Glutamatergic neuron (in vitro differentiated cells): Measurements from ENCODE around the gene CNMD. TPM values are rescaled to one million over a fixed set of nuclear protein-coding genes. Genes with fewer than 3 reads are reported as not detected.
A peak's percentile ranks its signal among the peaks of the same experiment; 100 is the strongest.

Experiments
- DNase-seq: peaks from one replicate; pipeline ENCODE4 v3.0.0; 2022
- H3K27ac Mint-ChIP-seq: one replicate; pipeline ENCODE4 v1.8.0; 2020; ENCODE audit warnings: mild to moderate bottlenecking, mixed read lengths, inconsistent platforms; ENCODE audit not compliant: unreplicated experiment
- H3K27me3 Mint-ChIP-seq: one replicate; pipeline ENCODE4 v1.8.0; 2020; ENCODE audit warnings: mild to moderate bottlenecking, moderate library complexity, mixed read lengths, inconsistent platforms; ENCODE audit not compliant: unreplicated experiment
- H3K36me3 Mint-ChIP-seq: one replicate; pipeline ENCODE4 v1.8.0; 2020; ENCODE audit warnings: mild to moderate bottlenecking, mixed read lengths, inconsistent platforms; ENCODE audit not compliant: unreplicated experiment
- H3K4me1 Mint-ChIP-seq: one replicate; pipeline ENCODE4 v1.8.0; 2020; ENCODE audit warnings: mild to moderate bottlenecking, low read depth, mixed read lengths, inconsistent platforms; ENCODE audit not compliant: unreplicated experiment
- H3K4me3 Mint-ChIP-seq: one replicate; pipeline ENCODE4 v1.8.0; 2020; ENCODE audit warnings: mild to moderate bottlenecking, mixed read lengths, inconsistent platforms; ENCODE audit not compliant: unreplicated experiment
- H3K9me3 Mint-ChIP-seq: one replicate; pipeline ENCODE4 v1.8.0; 2020; ENCODE audit warnings: mild to moderate bottlenecking, moderate library complexity, mixed read lengths, inconsistent platforms; ENCODE audit not compliant: unreplicated experiment
- CTCF ChIP-seq: fragments of 200-600 bp; sonication (generic); IDR thresholded peaks from one replicate; pipeline ENCODE4 v1.5.0; 2021; ENCODE audit not compliant: partially characterized antibody, unreplicated experiment
- total RNA-seq: library from RNA; stranded (reverse); fragmentation: NEBNext Ultra II Directional; extraction: Animal tissue kit (Norgen Biotek cat#: 25700); gene quantifications from one replicate; pipeline ENCODE4 v1.2.1, GENCODE V29; 2021; ENCODE audit not compliant: unreplicated experiment

Gene CNMD
- total RNA-seq, 1 donor from 2014 or later, result 0.98 TPM

GRCh38 chr13:52738719-52739467 is 727 bp downstream of the CNMD start:
- peak; percentile 69 for TF ChIP-seq CTCF
- DNase-seq, result peak; percentile 66
- H3K4me1 Mint-ChIP-seq, result peaks cover 9% of the 10 kb centered on the region
- peaks cover 3% of the 10 kb centered on the region for H3K9me3 Mint-ChIP-seq
- H3K4me3 Mint-ChIP-seq, result peak overlapping the region; percentile 84
- peaks cover 14% of the 10 kb centered on the region for H3K27me3 Mint-ChIP-seq
- H3K36me3 Mint-ChIP-seq, result peaks cover 13% of the 10 kb centered on the region
- H3K27ac Mint-ChIP-seq, result no peak overlapping the region

GRCh38 chr13:52737965-52738364 is 1.7 kb downstream of the CNMD start:
- H3K27me3 Mint-ChIP-seq, result peaks cover 14% of the 10 kb centered on the region
- no peak overlapping the region for H3K27ac Mint-ChIP-seq
- H3K36me3 Mint-ChIP-seq, result peaks cover 13% of the 10 kb centered on the region
- no peaks in the 10 kb centered on the region for H3K9me3 Mint-ChIP-seq
- DNase-seq, result no peak
- no peak for TF ChIP-seq CTCF
- H3K4me1 Mint-ChIP-seq, result peaks cover 9% of the 10 kb centered on the region
- H3K4me3 Mint-ChIP-seq, result peak overlapping the region; percentile 84

GRCh38 chr13:52737451-52737850 is 2.2 kb downstream of the CNMD start:
- H3K27ac Mint-ChIP-seq, result no peak overlapping the region
- peaks cover 14% of the 10 kb centered on the region for H3K27me3 Mint-ChIP-seq
- peaks cover 9% of the 10 kb centered on the region for H3K4me1 Mint-ChIP-seq
- H3K9me3 Mint-ChIP-seq, result no peaks in the 10 kb centered on the region
- H3K36me3 Mint-ChIP-seq, result peaks cover 9% of the 10 kb centered on the region
- DNase-seq, result no peak
- no peak overlapping the region for H3K4me3 Mint-ChIP-seq
- no peak for TF ChIP-seq CTCF

- H3K9me3 Mint-ChIP-seq, result no peaks in the 10 kb centered on the region
- H3K4me3 Mint-ChIP-seq, result no peak overlapping the region
- no peak for TF ChIP-seq CTCF
- peaks cover 9% of the 10 kb centered on the region for H3K4me1 Mint-ChIP-seq
- H3K27ac Mint-ChIP-seq, result no peak overlapping the region
- H3K36me3 Mint-ChIP-seq, result peaks cover 7% of the 10 kb centered on the region
- DNase-seq, result no peak
- peaks cover 14% of the 10 kb centered on the region for H3K27me3 Mint-ChIP-seq
Measured at GRCh38 chr13:52736891-52737290, 2.7 kb downstream of the CNMD start.

GRCh38 chr13:52734075-52734623 is 5.5 kb downstream of the CNMD start:
- H3K36me3 Mint-ChIP-seq, result peaks cover 13% of the 10 kb centered on the region
- H3K27ac Mint-ChIP-seq, result no peak overlapping the region
- peaks cover 9% of the 10 kb centered on the region for H3K4me1 Mint-ChIP-seq
- no peaks in the 10 kb centered on the region for H3K9me3 Mint-ChIP-seq
- no peak overlapping the region for H3K4me3 Mint-ChIP-seq
- no peak for TF ChIP-seq CTCF
- H3K27me3 Mint-ChIP-seq, result peaks cover 6% of the 10 kb centered on the region
- DNase-seq, result no peak
